Urinary bladder (tissue), 4 donors: ENCODE data around the gene TAS2R41. TPM values are rescaled to one million over a fixed set of nuclear protein-coding genes. Genes with fewer than 3 reads are reported as not detected.

ENCODE experiments used
- DNase-seq: peaks from one replicate; pipeline ENCODE4 v3.0.0-alpha.2; 2015; ENCODE audit errors: extremely low spot score
- H3K27ac ChIP-seq: one replicate; pipeline ENCODE4 v1.5.1; 2013; ENCODE audit warnings: low read depth, mild to moderate bottlenecking, moderate library complexity
- H3K36me3 ChIP-seq: one replicate; pipeline ENCODE4 v1.6.1; 2013; ENCODE audit warnings: mild to moderate bottlenecking, moderate library complexity; ENCODE audit not compliant: insufficient read depth
- H3K4me1 ChIP-seq: one replicate; pipeline ENCODE4 v1.6.1; 2013; ENCODE audit warnings: mild to moderate bottlenecking, moderate library complexity; ENCODE audit not compliant: insufficient read depth
- H3K4me3 ChIP-seq: one replicate; pipeline ENCODE4 v1.5.1; 2013; ENCODE audit warnings: low read depth, low read length
- WGBS: extraction: QIAGEN DNeasy Blood & Tissue Kit; methylation state at CpG from one replicate; pipeline ENCODE4 v1.1.7; 2013; 5-methylcytosine and 5-hydroxymethylcytosine counted together
- polyA plus RNA-seq: library from polyadenylated mRNA; stranded (reverse); fragments of 200-250 nt; gene quantifications from one replicate; pipeline ENCODE4 v1.2.3, GENCODE V29; 2013
- total RNA-seq: library from RNA; depleted of rRNA; stranded (reverse); fragments of >200 nt; gene quantifications from one replicate; pipeline ENCODE4 v1.2.3, GENCODE V29; 2014
- donor health status: healthy with polysubstance abuse.
- donor health status: healthy.

TAS2R41 gene
- total and polyA plus RNA-seq, 2 donors, result not detected

GRCh38 chr7:143448429-143448828 is 29.2 kb upstream of the TAS2R41 start:
- Histone ChIP-seq H3K27ac (no peak overlapping the region), H3K36me3 (no peaks in the 10 kb centered on the region), H3K4me1 (no peaks in the 10 kb centered on the region), H3K4me3 (no peak overlapping the region)
- no peak for DNase-seq
- 77% methylated on average over 5 of the region's 5 CpGs for WGBS

GRCh38 chr7:143449793-143450192 is 27.9 kb upstream of the TAS2R41 start:
- WGBS, result 77% methylated on average over 3 of the region's 3 CpGs
- Histone ChIP-seq H3K27ac (no peak overlapping the region), H3K36me3 (no peaks in the 10 kb centered on the region), H3K4me1 (no peaks in the 10 kb centered on the region), H3K4me3 (no peak overlapping the region)
- no peak for DNase-seq

- H3K4me3 ChIP-seq, result no peak overlapping the region
- no peaks in the 10 kb centered on the region for H3K36me3 ChIP-seq
- no peak for DNase-seq
- H3K27ac ChIP-seq, result no peak overlapping the region
- no peaks in the 10 kb centered on the region for H3K4me1 ChIP-seq
Measured at GRCh38 chr7:143451122-143451521, 26.6 kb upstream of the TAS2R41 start.

- H3K4me1 ChIP-seq, result no peaks in the 10 kb centered on the region
- no peak for DNase-seq
- 76% methylated on average over 1 of the region's 1 CpG for WGBS
- no peaks in the 10 kb centered on the region for H3K36me3 ChIP-seq
- no peak overlapping the region for H3K27ac ChIP-seq
- H3K4me3 ChIP-seq, result no peak overlapping the region
Measured at GRCh38 chr7:143451746-143452145, 25.9 kb upstream of the TAS2R41 start.

- Histone ChIP-seq H3K27ac (no peak overlapping the region), H3K4me3 (no peak overlapping the region), H3K4me1 (no peaks in the 10 kb centered on the region), H3K36me3 (no peaks in the 10 kb centered on the region)
- no peak for DNase-seq
- 83% methylated on average over 2 of the region's 2 CpGs for WGBS
Measured at GRCh38 chr7:143452495-143452894, 25.2 kb upstream of the TAS2R41 start.

GRCh38 chr7:143454091-143454680 is 23.5 kb upstream of the TAS2R41 start:
- WGBS, result 56% methylated on average over 1 of the region's 1 CpG
- H3K4me1 ChIP-seq, result no peaks in the 10 kb centered on the region
- H3K27ac ChIP-seq, result no peak overlapping the region
- H3K4me3 ChIP-seq, result no peak overlapping the region
- DNase-seq, result no peak
- H3K36me3 ChIP-seq, result no peaks in the 10 kb centered on the region

GRCh38 chr7:143455491-143455890 is 22.2 kb upstream of the TAS2R41 start:
- no peak for DNase-seq
- no peaks in the 10 kb centered on the region for H3K4me1 ChIP-seq
- WGBS, result 85% methylated on average over 2 of the region's 2 CpGs

GRCh38 chr7:143455942-143456341 is 21.7 kb upstream of the TAS2R41 start:
- Histone ChIP-seq H3K36me3 (no peaks in the 10 kb centered on the region), H3K4me3 (no peak overlapping the region)
- WGBS, result 68% methylated on average over 4 of the region's 4 CpGs

More at GRCh38 chr7:143455491-143455890, 22.2 kb upstream of the TAS2R41 start:
- no peak overlapping the region for H3K4me3 ChIP-seq
- no peaks in the 10 kb centered on the region for H3K36me3 ChIP-seq
- H3K27ac ChIP-seq, result no peak overlapping the region

GRCh38 chr7:143456992-143457793 is 20.5 kb upstream of the TAS2R41 start:
- Histone ChIP-seq H3K4me1 (no peaks in the 10 kb centered on the region), H3K4me3 (no peak overlapping the region), H3K36me3 (no peaks in the 10 kb centered on the region), H3K27ac (no peak overlapping the region)
- no peak for DNase-seq
- 73% methylated on average over 4 of the region's 4 CpGs for WGBS

More at GRCh38 chr7:143455942-143456341, 21.7 kb upstream of the TAS2R41 start:
- H3K4me1 ChIP-seq, result no peaks in the 10 kb centered on the region
- DNase-seq, result no peak
- no peak overlapping the region for H3K27ac ChIP-seq

GRCh38 chr7:143458263-143458662 is 19.4 kb upstream of the TAS2R41 start:
- DNase-seq, result no peak
- no peaks in the 10 kb centered on the region for H3K36me3 ChIP-seq
- no peak overlapping the region for H3K27ac ChIP-seq
- H3K4me3 ChIP-seq, result no peak overlapping the region
- H3K4me1 ChIP-seq, result no peaks in the 10 kb centered on the region
- WGBS, result 79% methylated on average over 3 of the region's 3 CpGs

GRCh38 chr7:143458681-143459080 is 19.0 kb upstream of the TAS2R41 start:
- Histone ChIP-seq H3K4me3 (no peak overlapping the region), H3K4me1 (no peaks in the 10 kb centered on the region), H3K27ac (no peak overlapping the region), H3K36me3 (no peaks in the 10 kb centered on the region)
- DNase-seq, result no peak
- 61% methylated on average over 3 of the region's 3 CpGs for WGBS

- Histone ChIP-seq H3K27ac (no peak overlapping the region), H3K4me3 (no peak overlapping the region), H3K4me1 (no peaks in the 10 kb centered on the region), H3K36me3 (no peaks in the 10 kb centered on the region)
- WGBS, result 90% methylated on average over 1 of the region's 1 CpG
- DNase-seq, result no peak
Measured at GRCh38 chr7:143459359-143459758, 18.3 kb upstream of the TAS2R41 start.

GRCh38 chr7:143460271-143460979 is 17.2 kb upstream of the TAS2R41 start:
- Histone ChIP-seq H3K4me3 (no peak overlapping the region), H3K36me3 (no peaks in the 10 kb centered on the region), H3K27ac (no peak overlapping the region), H3K4me1 (no peaks in the 10 kb centered on the region)
- 62% methylated on average over 4 of the region's 4 CpGs for WGBS
- no peak for DNase-seq

- 86% methylated on average over 3 of the region's 3 CpGs for WGBS
- Histone ChIP-seq H3K4me3 (no peak overlapping the region), H3K36me3 (no peaks in the 10 kb centered on the region), H3K4me1 (no peaks in the 10 kb centered on the region), H3K27ac (no peak overlapping the region)
- DNase-seq, result no peak
Measured at GRCh38 chr7:143462045-143462444, 15.6 kb upstream of the TAS2R41 start.
